D341Med (cell line): ENCODE data around the gene HTRA1.

ENCODE experiments used
- DNase-seq: peaks from one replicate; pipeline ENCODE4 v3.0.0; 2012; ENCODE audit warnings: low spot score

HTRA1 gene

DNA sequence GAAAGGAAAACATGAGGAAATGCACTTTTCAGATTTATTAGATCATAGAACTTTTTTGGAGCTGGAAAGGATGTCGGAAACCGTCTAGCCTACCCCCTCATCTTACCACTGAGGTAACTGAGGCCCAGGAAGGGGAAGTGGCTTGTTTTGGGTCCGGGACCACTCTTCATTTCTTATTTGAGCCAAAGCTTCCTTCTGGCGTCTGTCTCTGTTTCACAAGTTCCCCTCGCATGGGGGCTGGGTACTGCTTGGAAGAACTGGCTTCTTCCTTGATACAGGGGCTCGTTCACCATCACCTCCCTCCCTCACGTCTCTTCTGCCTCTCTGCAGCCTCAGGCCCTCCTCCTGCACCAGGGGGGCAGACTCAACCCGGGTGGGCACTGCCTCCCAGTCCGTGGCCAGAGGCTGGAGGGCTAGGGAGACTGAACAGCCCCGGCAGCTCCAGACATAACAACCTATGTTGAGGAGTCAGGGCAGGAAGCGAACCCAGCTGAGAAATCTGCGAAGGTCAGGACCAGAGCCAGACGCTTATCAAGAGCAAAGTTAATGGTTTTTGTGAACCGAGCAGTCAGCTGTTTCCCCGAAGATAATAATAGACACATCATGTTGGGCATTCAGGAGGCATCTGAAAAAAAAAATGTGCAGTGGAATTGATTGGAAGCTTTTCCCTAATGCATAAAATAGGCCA is 12.9 kb downstream of the HTRA1 start:
- DNase-seq: no peak

DNA sequence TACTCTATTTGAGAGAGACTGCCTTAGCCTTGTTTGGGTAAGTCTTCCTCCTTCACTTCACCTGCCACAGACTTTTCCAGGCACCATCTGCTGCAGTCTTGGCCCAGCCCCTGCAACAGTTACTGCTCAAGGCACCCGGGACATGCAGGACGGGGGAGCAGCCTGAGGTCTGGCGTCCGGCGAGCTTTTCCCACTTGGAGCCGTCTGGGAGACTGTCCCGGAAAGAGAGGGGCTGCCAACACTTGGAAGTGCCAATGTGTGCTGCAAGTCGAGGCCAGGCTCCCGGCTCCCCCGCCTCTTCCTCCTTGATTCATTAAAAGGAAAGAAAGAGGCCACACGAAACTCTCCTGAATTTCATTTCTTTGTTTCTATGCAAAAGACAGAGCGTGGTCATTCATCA is 13.7 kb downstream of the HTRA1 start:
- no peak for DNase-seq

DNA sequence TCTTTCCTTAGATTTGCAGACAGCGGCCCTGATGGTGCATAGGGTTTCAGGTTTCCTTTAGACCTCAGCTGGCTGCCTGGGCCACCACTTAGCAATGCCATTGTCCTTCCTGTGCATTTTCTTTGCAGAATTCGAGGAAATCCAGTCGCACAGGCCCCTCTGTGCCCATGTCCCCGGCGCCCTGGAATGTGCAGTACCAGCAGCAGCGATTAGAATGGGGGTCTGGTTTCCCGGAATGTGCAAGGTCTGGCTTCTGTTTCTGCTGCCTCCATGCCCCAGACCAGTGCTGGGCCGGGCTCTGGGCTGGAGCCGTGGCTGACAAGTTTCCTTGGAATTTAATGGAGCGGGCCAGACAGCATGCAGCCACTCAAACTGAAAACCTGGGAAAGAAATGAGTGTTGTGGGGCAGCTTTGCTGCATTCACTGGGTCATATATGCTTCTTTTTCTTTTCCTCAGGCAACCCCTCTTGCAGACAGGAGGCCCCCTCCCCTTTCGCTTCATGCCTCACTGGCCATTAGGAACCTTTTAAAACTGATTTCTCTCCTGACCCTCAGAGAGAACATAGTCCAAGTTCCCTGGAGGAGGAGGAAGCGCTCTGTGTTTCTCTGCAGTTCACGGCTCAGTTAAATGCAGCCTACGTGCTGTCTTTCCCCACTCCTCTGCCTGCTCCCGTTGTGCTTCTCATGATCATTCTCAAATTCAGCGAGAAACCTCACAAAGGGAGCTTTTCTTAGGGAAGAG is 14.4 kb downstream of the HTRA1 start:
- no peak for DNase-seq

DNA sequence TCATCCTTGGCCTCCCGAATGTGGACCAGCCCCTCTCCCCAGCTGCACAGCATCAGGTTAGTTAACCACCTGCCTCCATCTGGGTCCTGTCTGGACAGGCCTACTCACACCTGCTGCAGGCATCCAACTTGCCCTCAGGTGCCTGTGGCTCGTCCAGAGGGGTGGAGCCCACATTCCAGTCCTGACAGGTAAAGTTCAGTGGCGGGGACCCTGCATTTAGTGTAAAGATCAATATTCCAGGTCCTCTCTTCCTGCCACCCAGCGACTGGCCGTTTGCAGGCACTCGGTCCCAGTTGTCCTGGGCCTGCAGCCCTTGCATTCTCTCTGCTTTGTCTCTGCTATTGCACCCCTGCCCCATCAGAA is 15.0 kb downstream of the HTRA1 start:
- DNase-seq: no peak

DNA sequence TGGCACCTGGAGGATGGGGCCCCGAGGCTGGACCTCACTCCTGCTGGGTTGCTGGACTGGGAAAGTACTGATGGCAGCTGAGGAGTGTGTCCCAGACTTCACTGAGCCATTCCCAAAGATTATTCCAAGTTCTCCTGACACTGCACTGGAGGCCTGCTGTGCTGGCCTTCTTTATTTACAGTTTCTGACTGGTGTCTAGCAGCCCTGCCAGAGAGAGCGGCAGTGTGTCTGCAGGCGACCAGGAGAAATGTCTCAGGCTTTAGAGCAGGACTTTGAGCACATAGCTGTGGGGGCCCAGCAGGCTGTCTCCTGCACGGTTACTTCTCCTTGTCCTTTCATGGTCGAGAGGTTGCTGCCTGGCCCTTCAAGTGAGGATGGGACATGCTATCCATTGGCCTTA is 16.1 kb downstream of the HTRA1 start:
- DNase-seq: no peak

DNA sequence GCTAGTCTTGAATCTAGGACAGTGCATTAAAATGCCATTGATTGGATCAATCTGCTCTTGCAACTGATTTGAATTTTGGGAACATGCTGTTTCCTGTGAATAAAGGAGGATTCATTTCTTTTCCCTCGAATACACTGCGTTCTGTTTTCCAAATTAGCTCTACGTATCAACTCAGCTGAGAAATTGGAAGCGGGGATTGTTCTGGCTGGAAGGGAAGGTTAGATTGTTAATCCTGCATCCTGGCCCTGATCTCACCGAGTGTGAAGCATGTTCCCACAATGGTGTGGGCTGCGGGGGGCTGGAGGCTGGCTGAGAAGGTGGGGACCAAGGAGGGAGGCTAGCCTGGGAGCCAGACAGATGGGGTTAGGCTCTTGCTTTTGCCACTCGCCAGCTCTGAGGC is 17.6 kb downstream of the HTRA1 start:
- no peak for DNase-seq

DNA sequence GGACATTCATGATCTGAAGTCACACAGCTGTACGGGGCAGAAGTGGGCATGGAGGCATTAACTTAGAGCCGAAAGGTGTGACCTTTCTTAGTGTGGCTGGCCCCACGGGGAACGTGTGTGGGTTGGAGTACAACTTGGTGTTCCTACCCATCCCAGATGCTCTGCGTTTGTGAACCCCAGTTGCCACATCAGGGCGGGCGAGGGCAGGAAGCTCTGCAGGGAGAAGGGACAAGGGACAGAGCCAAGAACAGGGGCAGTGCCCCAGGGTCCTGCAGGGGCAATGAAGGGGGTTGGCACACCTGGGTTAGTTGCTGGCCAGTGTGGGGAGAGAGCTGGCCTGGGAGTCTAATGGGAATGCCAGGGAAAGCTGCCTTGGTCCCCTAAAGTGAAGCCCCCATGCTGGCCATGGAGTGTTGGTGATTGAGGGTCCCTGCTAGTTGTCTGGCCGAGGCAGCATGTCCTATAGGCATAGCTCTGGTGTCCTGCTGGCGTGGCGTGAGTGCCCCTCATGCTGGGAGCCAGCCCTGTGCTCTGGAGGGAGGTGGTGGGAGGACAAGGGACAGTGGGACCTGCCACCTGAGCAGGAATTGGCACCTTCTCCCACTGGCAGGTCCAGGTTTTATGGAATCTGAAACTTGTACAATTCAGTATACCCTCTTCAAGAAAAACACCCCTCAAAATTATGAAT is 18.9 kb downstream of the HTRA1 start:
- no peak for DNase-seq

DNA sequence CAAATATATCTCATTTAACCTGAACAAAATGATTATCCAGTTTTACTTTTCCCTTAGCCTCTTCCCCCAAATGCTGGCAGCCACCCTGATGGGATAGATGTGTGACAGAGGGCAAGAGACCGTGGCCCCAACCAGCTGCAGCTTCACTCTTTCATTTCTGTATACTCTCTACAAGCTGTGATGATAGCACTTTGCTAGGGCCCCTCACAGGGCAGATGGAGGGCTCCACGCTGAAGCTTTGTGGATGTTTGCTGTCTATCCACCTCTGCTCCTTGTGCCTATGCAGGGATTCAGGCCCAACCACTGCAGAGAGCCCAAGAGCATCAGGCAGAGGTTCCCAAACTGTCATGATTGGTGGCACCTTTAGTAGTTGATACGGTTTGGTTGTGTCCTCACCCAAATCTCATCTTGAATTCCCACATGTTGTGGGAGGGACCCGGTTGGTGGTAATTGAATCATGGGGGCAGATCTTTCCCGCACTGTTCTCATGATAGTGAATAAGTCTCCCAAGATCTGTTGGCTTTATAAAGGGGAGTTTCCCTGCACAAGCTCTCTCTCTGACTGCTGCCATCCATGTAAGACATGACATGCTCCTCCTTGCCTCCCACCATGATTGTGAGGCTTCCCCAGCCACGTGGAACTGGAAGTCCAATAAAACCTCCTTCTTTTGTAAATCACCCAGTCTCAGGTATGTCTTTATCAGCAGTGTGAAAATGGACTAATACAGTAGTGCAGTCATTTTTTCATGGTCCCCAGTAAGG is 20.1 kb downstream of the HTRA1 start:
- DNase-seq: no peak

DNA sequence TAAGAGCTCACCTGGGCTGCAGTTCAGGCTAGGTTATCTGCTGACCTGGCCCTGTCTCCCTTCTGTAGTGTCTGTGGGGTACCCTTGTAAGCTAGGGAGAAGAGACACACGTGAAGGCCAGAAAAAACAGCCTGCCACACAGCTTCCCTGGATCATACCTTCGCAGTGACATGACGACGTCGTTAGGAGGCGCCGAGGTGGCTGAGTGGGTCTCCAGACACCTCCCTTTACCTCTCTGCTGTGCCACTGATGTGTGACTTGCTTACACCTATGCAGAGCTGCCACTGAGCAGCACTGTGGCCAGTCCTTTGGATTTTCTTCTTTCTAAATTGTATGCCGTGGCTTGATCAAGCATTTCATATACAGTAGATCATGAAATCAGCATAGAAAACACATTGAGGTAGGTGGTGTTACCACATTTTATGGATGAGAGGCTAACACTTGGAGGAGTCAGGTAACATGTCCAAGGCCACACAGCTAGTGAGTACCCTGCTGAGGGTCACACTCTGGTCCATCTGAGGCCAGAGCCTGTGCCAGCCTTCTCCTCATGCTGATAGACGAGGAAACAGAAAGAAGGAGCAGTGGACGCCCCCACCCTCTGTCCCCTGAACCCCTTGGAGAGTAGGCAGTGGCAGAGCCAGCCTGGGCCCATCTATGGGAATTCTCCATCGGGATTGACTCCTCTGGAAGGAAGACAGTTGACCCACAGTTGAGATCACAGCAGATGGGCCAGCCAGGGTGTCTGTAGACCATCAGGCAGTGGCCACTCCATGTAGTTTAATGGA is 23.1 kb downstream of the HTRA1 start:
- no peak for DNase-seq

DNA sequence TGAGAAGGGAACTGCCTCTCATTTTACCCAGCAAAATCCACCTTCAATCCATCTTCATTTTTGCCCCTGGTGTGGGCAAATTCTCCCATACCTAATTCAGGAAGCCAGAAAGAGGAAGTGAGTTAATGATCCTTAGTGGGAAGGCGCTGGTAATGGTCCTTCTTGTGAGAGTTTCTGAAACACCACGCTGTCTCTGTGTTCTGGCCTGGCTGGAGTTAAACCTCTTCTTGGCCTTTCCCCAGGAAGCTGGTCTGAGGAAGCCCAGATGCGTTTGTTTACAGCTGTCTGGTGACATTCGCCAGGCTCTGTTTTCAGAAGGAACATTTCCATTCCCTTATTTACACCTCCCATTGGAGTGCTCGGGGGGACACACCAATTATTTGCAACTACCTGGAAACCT is 24.3 kb downstream of the HTRA1 start:
- no peak for DNase-seq

DNA sequence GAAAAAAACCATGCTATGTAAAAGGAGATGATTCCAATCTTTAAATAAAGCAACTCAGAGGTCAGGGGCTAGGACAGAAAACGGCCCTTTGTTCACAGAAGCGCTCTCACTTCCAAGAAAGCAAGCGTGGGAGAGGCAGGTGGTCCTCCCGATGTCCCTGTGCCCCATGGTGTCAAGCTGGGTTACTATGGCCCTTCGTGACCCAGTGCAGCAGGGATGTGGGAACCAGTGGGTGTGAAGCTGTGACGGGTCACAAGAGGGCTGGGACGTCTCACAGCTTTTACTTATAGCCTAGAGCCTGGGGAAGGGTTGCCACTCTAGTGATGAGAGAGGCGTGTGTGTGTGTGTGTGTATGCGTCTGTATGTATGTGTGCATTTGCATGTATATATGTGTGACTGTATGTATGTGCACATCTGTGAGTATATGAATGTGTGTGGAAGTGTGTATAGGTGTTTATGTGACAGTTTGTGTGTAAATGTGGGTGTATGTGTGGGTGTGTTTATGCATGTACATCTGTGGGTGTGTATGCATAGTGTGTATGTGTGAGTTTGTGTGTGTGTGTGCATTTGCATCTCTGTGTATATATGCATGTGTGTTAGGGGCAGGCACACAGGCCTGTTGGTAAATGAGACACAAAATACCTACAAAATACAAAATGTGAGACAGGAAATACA is 25.2 kb downstream of the HTRA1 start:
- no peak for DNase-seq

DNA sequence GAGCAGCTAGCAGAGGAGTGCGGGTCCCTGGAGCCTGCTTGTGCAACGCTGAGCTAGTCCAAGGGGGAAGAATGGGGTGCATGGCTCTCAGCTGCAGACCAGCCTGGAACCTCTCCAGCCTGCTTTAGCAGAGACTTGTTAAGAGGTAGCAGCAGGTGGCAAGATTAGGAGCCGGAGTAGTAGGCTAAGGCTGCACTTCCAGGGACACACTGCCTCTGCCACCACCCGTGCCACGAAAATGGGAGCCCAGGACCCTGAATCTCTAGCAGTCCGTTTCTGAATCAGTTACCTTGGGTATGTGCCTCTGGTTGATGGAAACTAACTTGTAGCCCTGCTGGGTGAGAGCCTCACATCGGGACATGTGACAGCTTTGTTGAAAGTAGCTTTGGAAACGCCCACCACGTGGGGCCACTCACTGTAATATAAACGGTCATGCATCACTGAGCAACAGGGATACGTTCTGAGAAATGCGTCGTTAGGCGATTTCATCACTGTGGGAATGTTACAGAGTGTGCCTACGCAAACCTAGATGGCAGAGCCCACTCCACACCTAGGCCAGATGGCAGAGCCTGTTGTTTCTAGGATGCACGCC is 25.9 kb downstream of the HTRA1 start:
- no peak for DNase-seq

DNA sequence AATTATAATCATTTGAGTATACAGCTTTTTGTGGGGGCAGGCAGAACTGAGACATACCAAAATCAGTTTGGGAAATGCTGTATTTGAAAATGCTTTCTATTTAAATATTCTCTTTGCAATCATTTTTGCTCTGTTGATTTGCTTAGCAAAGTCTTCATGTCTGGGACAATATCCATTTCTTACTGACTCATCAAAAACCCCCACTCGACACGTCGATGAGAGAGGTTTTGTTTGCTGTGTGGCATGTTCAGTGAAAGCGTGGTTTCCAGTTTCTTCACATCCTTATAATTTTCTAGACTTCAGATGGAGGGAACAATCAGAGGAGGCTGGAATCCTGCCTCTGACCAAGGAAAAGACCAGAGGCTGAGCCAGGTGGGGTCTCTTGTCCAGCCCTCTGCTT is 28.9 kb downstream of the HTRA1 start:
- DNase-seq: no peak

DNA sequence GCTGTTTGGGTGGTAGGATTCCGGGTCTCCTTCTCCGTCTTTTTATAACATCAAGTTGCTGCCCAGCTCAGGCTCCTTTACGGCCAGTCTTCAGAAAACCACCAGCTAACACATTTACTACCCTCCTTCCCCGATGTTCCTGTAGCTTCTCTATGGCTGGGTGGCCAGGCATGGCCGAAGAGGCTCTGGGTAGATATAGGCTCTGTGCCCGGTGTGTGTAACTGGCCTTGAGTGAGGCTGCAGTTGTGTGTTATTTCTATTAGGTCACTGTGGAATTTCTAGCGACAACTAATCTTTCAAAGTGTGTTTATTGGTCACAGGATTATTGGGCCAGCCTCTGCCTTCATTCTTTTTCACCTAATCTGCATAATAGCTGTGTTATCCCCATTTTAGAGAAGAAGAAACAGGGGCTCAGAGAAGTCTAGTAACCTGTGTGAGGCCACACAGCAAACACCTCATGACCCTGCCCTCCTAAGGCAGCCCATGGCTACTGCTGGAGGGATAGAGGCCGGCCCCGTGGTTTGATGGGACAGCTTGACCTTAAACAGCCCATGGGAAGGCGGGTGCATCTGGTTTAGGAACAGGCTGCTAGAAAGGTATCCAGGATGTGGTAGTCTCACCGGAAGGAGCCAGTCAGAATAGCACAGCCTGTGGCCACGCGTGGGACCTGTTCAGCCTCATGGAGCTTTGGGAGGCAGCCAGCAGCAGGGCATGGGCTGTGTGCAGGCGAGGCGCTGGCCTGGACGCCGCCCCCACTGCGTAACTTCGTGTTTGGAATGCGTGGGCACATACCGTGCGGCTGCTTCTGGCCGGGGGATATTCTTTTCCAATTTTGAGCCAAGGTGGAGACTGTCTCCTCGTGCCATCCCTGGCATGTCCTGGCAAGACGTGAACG is 29.7 kb downstream of the HTRA1 start:
- no peak for DNase-seq

DNA sequence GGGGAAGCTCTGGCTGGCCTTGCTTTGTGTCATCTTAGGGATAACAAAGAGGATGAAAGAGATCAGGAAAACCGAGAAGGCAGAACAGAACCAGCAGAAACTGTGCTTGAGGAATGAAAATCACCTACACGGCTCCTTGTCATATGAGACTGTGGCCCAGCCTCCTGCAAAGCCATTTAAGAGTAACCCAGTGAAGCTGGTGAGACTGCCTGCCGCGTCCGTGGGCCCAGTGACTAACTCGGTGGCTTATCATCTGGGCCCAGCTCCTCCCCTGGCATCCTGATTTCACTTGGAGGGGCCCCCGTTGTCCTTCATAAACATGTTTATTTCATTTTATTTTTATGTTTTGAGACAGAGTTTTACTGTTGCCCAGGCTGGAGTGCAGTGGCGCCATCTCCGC is 30.7 kb downstream of the HTRA1 start:
- no peak for DNase-seq

DNA sequence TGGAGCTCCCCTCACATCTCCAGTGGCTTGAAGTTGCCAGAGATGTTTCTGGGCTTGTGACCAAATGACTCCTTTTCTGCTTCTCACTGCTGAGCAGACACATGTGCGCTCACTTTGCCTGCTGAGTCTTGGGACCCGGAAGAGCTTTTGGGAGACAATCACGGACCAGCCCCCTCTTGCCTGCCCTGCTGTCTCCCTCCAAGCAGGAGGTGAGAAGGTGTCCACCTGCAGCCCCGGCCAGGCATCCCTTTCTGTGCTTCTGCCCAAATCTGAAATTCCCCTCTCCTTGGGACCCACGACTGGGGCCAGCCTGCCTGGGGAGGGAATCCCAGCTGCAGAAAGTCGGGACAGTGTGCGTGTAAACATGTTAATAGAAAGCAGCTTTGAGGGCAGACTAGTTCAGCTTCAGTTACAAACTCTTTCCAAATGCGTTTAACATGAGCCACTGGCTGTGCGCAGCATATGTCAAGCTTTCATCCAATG is 31.7 kb downstream of the HTRA1 start:
- no peak for DNase-seq

DNA sequence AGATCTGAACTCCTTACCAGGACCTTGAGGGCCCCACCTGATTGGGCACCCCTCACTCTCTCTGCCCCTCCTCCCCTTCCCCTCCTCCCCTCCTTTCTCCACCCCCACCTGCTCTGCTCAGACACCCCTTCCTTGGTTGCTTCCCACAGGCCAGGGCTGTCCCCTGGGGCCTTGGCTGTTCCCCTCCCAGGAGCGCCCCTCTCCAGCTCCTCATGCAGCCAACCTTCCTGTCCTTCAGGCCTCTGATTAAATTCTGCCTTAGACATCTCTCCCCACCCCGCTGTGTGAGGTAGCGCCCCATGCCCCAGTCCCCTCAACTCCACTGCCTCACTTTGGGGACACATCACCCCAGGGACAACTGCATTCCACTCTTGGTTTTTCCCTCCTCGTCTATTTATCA is 32.4 kb downstream of the HTRA1 start:
- no peak for DNase-seq

DNA sequence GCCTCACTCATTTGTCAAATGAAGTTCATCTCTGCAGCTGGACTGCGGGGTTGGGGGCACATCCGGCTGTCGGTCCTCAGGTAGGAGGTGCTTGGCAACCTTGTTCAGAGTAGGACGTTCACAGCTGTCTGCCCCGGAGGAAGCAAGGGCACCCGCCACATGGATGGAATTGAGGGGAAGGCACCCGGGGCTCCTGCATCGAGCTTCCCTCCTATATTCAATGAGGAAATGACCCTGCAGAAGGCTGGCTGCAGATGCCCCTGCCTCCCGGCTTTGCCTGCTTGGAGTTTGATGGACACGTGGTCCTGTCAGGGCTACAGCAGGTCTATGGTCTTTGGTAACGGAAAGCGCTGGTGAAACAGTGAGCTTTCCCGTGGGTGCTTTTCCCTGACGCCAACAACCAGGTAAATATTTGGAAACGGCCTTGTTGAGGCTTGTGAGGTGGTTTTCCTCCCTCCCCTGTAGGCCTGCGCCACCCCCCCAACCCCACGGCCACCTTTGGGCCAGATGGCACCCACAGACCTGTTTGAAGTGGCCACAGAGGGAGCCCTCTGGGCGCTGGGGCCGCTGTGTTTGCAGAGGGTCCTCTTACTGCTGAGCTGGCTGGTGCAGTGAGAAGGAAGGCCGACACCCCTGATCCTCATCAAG is 32.9 kb downstream of the HTRA1 start:
- DNase-seq: no peak

DNA sequence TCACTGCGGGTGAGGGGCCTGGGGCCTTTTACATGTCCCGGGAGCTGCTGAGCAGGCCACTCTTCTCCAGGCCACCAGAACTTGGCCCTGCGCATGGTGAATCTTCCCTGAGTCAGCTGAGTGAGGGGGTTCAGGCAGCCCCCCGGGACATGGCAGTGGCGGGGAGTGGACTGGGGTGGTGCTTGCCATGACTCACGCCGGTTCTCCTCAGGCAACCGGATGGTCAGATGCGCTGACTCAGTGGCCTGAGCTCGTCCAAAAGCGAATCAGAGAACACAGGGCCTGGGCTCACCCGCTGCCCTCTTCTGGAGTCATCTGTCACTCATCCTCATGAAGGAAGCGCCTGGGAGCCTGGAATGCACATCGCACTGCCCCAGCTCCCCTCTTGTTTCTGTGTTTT is 33.5 kb downstream of the HTRA1 start:
- no peak for DNase-seq
